Measurements from ENCODE around the gene SMKR1.
A peak's percentile ranks its signal among the peaks of the same experiment; 100 is the strongest.
"Not testable (repeated sequence)": the region's sequence is repeated elsewhere in the genome, so short reads cannot be mapped to it uniquely, and the experiment has no call there.

Gene SMKR1

DNA sequence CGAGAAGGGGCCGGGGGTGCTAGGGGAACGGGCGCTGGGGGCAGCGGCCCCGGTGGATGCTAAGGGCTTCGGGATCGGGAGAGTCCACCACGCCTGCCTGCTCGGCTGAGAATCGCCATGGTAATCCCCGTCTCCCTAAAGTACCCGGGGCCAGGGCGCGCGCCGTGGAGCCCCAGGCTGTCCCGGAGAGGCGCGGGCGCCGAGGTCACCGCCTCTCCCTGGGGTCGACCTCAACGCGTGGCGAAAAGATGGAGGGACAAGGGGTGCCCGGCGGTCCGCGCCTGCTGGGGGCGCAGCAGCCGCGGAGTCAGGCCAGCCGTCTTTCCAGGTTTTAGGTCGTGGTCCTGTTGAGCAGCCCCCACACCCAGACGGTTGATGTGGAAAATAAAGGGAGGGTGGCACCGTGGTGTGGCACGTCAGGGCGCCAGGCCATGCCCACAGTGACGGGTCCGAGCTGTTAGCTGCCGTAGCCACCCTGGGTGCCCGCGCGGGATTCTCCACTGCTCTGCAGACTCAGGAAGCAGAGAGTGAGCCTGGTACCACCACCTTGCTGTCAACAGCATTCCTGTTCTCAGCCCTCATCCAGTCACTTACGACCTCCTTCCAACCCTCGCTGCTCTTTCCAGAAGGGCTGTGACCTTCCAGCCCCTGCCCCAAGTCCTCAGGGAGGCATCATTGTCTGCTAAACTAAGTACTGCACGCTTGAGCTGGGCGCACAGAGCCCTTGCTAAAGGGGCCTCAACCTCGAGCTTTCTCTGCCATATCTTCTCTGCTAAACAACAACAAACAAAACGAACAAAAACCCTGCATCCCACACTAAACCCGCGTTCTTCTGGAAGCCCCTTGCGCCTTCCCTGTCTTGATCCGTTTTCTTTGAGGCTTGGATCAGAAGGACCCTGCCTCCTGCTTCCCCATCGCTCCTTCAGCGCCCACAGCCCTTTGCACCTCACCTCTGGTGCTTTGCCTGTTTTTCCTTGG, 666 bp downstream of the SMKR1 start:
- H3K9me3 Mint-ChIP-seq, result no peaks in the 10 kb centered on the region
- peak overlapping the region; percentile 71 to 78 for H3K4me3 Mint-ChIP-seq
- H3K4me1 Mint-ChIP-seq, result peaks cover 29% of the 10 kb centered on the region
- peak overlapping the region; percentile 46 to 88 for H3K27ac Mint-ChIP-seq
- peaks cover under 1% of the 10 kb centered on the region for H3K27me3 Mint-ChIP-seq
- peak; percentile 37 for ATAC-seq
- no peak for DNase-seq

DNA sequence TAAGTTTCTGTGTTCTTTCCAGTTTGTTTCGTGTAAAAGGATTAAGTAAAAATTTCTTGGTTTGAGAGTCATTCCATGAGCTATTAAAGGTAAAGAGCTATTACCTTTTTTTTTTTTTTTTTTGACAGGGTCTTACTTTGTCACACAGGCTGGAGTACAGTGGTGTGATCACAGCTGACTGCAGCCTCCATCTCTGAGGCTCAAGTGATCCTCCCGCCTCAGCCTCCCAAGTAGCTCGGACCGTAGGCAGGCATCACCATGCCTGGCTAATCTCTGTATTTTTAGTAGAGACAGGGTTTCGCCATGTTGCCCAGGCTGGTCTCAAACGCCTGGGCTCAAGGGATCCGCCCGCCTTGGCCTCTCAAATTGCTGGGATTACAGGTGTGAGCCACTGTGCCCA, 1.4 kb downstream of the SMKR1 start:
- Mint-ChIP-seq H3K4me1 (peaks cover 29% of the 10 kb centered on the region), H3K27ac (no peak overlapping the region), H3K27me3 (no peaks in the 10 kb centered on the region), H3K4me3 (peak overlapping the region; percentile 71 to 78), H3K9me3 (no peaks in the 10 kb centered on the region)
- DNase-seq (no peak), ATAC-seq (no peak)

DNA sequence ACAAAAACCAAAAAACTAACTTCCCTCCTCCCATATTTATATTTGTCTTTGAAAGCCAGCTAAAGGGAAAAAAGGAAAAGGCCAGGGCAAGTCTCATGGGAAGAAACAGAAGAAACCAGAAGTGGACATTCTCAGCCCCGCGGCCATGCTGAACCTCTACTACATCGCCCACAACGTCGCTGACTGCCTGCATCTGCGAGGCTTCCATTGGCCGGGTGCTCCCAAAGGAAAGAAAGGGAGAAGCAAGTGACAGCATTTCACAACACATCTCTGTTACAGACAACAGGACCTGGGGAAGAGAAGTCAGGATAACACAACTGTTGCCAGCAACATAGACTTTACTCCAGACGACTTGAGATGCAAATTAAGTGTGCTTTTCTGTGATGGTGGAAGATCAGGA, 9.9 kb downstream of the SMKR1 start:
- no peak overlapping the region for H3K27ac Mint-ChIP-seq
- peaks cover 5% of the 10 kb centered on the region for H3K4me1 Mint-ChIP-seq
- DNase-seq, result no peak
- ATAC-seq, result no peak
- H3K27me3 Mint-ChIP-seq, result no peaks in the 10 kb centered on the region
- no peak overlapping the region for H3K4me3 Mint-ChIP-seq
- no peaks in the 10 kb centered on the region for H3K9me3 Mint-ChIP-seq

DNA sequence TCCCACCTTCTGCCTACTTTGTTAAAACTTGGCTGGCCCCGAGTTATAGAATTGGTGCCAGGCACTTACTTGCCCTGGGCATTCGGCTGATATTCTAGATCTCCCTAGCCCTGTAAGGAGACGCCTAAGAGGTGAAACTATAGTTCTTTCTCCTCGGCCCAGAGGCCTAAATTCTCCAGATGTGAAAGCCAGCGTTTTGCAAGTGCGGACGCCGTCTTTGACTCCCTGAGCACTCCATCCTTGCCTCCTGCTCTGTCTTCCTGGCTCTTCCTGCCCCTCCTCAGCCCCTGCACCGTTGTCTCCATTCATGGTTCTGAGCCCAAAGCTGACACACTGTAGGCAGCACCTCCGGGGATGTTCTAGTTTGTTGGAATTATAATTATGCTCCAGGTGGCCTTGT, 11.2 kb downstream of the SMKR1 start:
- no peaks in the 10 kb centered on the region for H3K9me3 Mint-ChIP-seq
- no peaks in the 10 kb centered on the region for H3K4me1 Mint-ChIP-seq
- DNase-seq (no peak), ATAC-seq (no peak)
- no peaks in the 10 kb centered on the region for H3K27me3 Mint-ChIP-seq
- no peak overlapping the region for H3K4me3 Mint-ChIP-seq
- H3K27ac Mint-ChIP-seq, result no peak overlapping the region

DNA sequence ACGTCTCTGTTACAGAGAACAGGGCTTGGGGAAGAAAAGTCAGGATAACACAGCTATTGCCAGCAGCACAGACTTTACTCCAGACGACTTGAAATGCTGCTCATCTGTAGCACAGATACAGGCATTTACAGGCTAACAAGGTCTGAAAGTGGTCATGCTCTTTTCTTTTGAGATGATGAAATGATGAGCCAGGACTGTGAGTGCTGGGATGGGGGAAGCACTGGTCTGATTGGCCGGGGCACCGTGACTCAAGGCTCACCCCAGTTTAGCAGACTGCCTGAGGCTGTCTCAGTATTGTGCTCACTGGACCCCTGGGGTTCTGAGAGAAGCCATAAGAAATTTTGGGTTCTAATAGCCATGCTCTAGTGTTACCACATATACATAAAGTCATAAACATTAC, 12.4 kb downstream of the SMKR1 start:
- H3K27ac Mint-ChIP-seq, result no peak overlapping the region
- no peak for ATAC-seq
- H3K4me1 Mint-ChIP-seq, result no peaks in the 10 kb centered on the region
- no peaks in the 10 kb centered on the region for H3K9me3 Mint-ChIP-seq
- H3K27me3 Mint-ChIP-seq, result no peaks in the 10 kb centered on the region
- DNase-seq, result no peak
- H3K4me3 Mint-ChIP-seq, result no peak overlapping the region

DNA sequence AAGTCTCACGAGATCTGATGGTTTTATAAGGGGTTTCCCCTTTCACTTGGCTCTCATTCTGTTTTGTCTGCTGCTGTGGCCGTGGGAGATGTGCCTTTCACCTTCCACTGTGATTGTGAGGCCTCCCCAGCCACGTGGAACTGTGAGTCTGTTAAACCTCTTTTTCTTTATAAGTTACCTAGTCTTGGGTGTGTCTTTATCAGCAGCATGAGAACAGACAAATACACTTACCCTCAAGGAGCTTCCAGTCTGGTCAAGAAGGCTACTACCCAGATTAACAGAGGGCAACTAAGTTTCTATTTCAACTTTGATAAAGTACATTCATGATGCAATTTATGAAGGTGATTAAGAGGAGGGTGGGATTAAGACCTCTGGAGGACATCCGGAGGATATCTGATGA, 13.1 kb downstream of the SMKR1 start:
- ATAC-seq (no peak), DNase-seq (no peak)
- Mint-ChIP-seq H3K27ac (no peak overlapping the region), H3K9me3 (no peaks in the 10 kb centered on the region), H3K4me1 (no peaks in the 10 kb centered on the region), H3K27me3 (peaks cover 2% of the 10 kb centered on the region), H3K4me3 (no peak overlapping the region)

DNA sequence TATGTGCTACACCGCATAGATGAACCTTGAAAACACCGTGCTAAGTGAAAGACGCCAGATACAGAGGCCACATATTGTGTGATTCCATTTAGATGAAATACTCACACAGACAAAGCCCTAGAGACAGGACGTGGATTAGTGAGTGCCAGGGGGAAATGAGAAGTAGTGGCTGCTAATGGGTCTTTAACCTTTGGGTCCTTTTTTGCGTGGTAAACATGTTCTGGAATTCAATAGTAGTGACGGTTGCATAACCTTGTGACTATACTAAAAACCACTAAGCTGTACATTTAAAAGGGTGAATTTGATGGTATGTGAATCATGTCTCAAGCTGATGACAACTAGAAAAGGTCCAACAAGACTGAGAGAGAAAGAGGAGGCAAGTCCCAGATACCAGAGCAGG, 15.6 kb downstream of the SMKR1 start:
- Mint-ChIP-seq H3K27me3 (peaks cover 23% of the 10 kb centered on the region), H3K4me1 (no peaks in the 10 kb centered on the region), H3K9me3 (no peaks in the 10 kb centered on the region), H3K27ac (peak overlapping the region in 1 of 2 donors; percentile 2), H3K4me3 (no peak overlapping the region)
- DNase-seq (no peak), ATAC-seq (no peak)

DNA sequence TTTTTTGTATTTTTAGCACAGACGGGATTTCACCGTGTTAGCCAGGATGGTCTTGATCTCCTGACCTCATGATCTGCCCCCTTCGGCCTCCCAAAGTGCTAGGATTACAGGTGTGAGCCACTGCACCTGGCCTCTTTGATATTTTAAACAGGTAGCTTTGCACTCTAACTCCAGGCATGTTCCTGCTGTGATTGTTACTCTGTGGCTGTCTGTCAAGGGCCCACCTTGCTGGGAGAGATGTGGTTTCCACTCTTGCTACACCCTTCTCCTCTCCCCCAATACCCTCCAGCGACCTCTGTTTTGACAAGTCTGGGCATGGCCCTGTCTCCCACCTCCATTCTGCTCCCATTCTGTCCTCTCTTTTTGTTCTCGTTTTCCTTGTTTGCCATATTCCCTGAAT, 17.1 kb downstream of the SMKR1 start:
- ATAC-seq, result no peak
- no peak overlapping the region for H3K4me3 Mint-ChIP-seq
- peaks cover 30% of the 10 kb centered on the region for H3K27me3 Mint-ChIP-seq
- DNase-seq, result no peak
- H3K27ac Mint-ChIP-seq, result no peak overlapping the region
- H3K9me3 Mint-ChIP-seq, result no peaks in the 10 kb centered on the region
- H3K4me1 Mint-ChIP-seq, result no peaks in the 10 kb centered on the region

DNA sequence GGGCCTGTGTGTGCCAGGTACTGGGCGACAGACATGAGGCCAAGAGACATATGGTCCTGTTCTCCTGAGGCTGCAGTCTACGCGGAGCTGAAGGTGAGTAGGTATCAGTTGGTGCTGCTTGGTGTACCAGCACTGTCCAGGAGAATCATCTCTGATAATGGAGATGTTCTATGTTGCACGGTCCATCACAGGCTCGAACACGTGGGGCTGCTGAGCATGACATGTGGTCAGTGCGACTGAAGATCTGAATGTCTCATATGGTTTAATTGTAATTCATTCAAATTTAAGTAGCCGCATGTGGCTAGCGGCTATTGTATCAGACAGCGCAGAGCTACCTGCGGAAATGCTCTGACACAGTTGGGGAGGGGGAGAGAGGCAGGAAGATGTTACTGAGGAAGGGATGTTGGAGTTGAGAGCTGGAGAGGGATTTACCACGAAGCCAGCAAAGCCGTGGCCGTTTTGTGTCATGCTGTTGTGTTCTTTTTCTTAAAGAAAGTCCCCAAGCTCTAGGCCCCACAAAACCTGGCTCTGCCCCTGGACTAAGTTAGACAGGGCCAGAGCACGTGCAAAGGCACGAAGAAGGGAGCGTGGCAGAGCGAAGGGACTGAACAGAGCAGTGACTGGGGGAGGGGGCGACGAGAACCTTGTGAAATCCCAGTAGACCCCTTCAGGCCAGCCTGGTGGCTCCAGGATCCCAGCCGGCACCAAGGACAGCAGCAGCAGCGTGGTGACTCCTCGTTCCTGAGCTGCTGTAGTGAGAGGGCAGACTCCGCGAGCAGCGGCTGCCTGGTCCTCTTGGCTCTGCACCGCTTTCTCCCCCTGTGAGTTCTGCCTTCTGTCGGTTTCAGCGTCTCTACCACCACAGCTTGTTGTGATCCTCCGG, 20.0 kb downstream of the SMKR1 start:
- Mint-ChIP-seq H3K27me3 (peaks cover 48% of the 10 kb centered on the region), H3K27ac (no peak overlapping the region), H3K4me3 (no peak overlapping the region), H3K4me1 (peaks cover 9% of the 10 kb centered on the region), H3K9me3 (no peaks in the 10 kb centered on the region)
- ATAC-seq (no peak), DNase-seq (no peak)

DNA sequence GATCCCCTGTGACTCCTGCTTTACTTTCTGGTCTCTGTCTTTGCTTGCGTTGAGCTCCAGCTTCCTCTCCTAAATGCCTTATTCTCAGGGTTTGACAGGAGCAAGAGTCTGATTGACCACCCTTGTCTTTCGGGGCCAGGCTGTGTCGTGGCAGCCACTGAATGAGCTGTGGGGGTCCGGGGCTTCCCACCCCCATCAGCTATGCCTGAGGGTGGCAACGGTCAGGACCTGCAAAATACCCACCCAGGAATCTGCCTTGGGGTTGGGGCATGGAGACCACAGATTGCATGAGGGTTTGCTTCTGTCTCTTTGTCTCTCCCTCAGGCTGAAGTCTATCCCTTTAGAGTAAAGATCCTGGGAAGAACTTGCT, 20.6 kb downstream of the SMKR1 start:
- ATAC-seq, result no peak
- Mint-ChIP-seq H3K27me3 (peaks cover 50% of the 10 kb centered on the region), H3K4me1 (peaks cover 9% of the 10 kb centered on the region)

DNA sequence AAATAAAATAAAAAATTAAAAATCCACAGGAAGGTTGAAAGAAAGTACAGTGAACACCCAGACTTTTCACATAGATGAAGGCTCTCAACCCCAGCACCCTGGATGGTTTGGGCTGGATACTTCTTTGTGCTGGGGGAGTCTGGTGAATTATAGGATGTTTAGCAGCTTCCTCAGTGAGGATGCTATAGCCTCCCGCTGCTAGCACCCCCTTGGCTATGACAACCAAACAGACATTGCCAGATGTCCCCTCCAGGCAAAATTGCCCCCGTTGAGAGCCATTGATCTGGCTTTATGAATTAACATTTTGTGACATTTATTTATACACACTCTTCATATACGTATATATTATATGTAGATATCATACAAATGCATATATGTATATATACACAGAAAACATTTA, 21.6 kb downstream of the SMKR1 start:
- H3K9me3 Mint-ChIP-seq, result no peaks in the 10 kb centered on the region
- peaks cover 9% of the 10 kb centered on the region for H3K4me1 Mint-ChIP-seq
- DNase-seq (no peak), ATAC-seq (no peak)
- peaks cover 50% of the 10 kb centered on the region for H3K27me3 Mint-ChIP-seq
- no peak overlapping the region for H3K27ac Mint-ChIP-seq
- H3K4me3 Mint-ChIP-seq, result no peak overlapping the region

More for the DNA sequence above, 20.6 kb downstream of the SMKR1 start:
- DNase-seq, result no peak
- Mint-ChIP-seq H3K27ac (no peak overlapping the region), H3K4me3 (no peak overlapping the region), H3K9me3 (no peaks in the 10 kb centered on the region)

DNA sequence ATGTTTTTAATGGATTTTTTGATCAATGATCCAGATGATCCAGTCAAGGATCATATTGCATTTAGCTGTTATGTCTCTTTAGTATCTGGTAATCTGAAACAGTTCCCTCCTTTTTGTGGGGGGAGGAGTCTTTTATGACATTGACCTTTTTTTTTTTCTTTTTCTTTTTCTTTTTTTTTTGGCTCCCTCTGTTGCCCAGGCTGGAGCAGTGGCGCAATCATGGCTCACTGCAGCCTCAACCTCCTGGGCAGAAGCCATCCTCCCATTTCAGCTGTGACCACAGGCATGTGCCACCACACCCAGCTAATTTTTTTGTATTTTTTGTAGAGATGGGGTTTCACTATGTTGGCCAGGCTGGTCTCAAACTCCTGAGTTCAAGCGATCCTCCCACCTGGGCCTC, 22.1 kb downstream of the SMKR1 start:
- not testable (repeated sequence) for H3K4me3 Mint-ChIP-seq, DNase-seq, ATAC-seq, H3K4me1 Mint-ChIP-seq, H3K27ac Mint-ChIP-seq, H3K9me3 Mint-ChIP-seq
- H3K27me3 Mint-ChIP-seq, result peaks cover 50% of the 10 kb centered on the region

DNA sequence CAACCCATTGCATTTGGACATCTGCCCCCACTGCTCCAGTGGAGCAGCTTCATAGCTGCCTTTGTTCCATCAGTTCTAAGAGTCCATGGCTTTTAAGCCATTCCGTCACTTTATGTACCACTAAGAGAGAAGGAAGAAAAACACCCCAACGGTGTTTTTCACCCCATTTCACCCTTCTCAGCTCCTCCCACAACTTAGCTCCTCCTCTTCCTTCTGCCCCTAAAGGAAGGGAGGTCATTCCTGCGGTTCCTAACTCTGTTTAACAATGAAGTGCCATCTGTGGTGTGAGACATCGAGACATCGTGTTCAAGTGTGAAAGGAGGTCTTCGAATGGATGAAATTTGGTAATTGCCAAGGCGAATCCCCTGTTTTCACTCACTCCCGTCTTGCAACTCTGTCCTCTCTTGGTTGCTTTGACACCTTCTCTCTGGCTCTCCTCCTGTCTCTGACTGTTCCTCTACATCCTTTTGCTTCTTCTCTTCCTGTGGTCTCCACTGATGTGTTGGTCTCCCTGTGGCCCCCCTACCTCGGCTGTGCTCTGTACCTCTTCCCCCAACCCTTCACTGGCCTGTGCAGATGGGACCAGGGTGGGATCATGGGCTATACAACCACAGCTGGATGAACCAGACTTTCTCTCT, 23.0 kb downstream of the SMKR1 start:
- no peak overlapping the region for H3K4me3 Mint-ChIP-seq
- DNase-seq (no peak), ATAC-seq (no peak)
- H3K27me3 Mint-ChIP-seq, result peaks cover 48% of the 10 kb centered on the region
- H3K4me1 Mint-ChIP-seq, result peaks cover 18% of the 10 kb centered on the region
- no peaks in the 10 kb centered on the region for H3K9me3 Mint-ChIP-seq
- no peak overlapping the region for H3K27ac Mint-ChIP-seq

DNA sequence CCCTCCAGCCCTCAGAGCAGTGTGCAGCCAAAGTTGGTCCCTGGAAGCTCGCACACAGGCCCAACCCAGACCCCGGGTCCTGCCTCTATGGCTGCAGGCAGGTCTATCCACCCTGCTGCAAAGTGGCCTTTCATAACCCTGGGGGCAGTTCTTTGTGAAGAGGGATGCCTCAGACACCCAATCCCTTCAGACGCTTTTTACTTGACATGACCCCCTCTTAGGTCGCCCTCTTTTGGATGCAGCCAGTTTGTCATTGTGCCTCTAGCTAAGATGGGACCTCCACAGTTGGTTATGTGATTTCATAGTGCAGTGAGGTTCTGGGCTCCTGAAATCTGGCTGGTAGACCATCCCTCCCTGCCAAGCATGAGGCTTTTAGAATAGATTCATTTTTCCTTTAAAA, 27.3 kb downstream of the SMKR1 start:
- DNase-seq (no peak), ATAC-seq (no peak)
- Mint-ChIP-seq H3K27ac (no peak overlapping the region), H3K9me3 (no peaks in the 10 kb centered on the region), H3K27me3 (peaks cover 20% of the 10 kb centered on the region), H3K4me3 (no peak overlapping the region), H3K4me1 (peaks cover 43% of the 10 kb centered on the region)

DNA sequence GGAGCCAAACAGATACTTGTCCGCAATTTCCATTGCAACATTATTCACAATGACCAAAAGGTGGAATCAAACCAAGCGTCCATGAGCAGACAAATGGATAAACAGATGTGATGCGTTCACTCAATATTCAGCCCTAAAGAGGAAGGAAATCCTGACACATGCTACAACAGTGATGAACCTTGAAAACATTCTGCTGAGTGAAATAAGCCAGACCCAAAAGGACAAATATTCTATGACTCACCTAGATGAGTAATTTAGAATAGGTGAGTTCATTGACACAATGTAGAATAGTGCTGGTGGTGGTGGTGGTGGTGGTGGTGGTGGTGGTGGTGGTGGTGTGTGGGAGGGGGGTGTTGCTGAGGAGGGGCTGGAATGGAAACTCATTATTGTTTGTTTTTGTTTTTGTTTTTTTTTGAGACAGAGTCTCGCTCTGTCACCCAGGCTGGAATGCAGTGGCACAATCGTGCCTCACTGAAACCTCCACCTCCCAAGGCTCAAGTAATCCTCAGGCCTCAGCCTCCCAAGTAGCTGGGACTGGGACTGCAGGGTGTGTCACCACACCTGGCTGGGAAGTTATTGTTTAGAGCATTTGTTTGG, 28.6 kb downstream of the SMKR1 start:
- Mint-ChIP-seq H3K4me3 (peak overlapping the region; percentile 13 to 24), H3K4me1 (peaks cover 42% of the 10 kb centered on the region), H3K9me3 (no peaks in the 10 kb centered on the region), H3K27me3 (peaks cover 8% of the 10 kb centered on the region), H3K27ac (peak overlapping the region in 1 of 2 donors; percentile 47)
- peak; percentile 48 to 61 for DNase-seq
- peak; percentile 100 for ATAC-seq
